Prostate gland (tissue), 2 donors: ENCODE results near the gene KLK10.

Experiments used
- CTCF ChIP-seq, 4 experiments: fragments of 200-600 bp in 2 of 4; fragments of 450-650 bp in 2 of 4; sonication (generic) in 2 of 4; IDR thresholded peaks; 1 replicate in 3 of 4; 2 replicates in 1 of 4; pipeline ENCODE4 v1.5.1; 2016 to 2019; ENCODE audit warnings: antibody characterized with exemption in 4 of 4, mild to moderate bottlenecking in 2 of 4, moderate library complexity in 2 of 4
- POLR2A ChIP-seq: fragments of 450-650 bp; IDR thresholded peaks from one replicate; pipeline ENCODE4 v1.6.1; 2016; ENCODE audit warnings: antibody characterized with exemption, mild to moderate bottlenecking

- TF ChIP-seq CTCF (IDR thresholded peaks at IDR 0.05), result no peak
- no peak for TF ChIP-seq POLR2A
Measured at GRCh38 chr19:51059715-51060114, 40.2 kb upstream of the KLK10 start.
